Common myeloid progenitor, CD34-positive (primary cell): ENCODE results near the gene SLC16A11.

Source experiments
- CTCF ChIA-PET: fragments of 350-600 bp; sonication (Branson Sonifier 250); formaldehyde crosslinking; loops from one replicate; lab custom pipeline; 2021; ENCODE audit warnings: antibody characterized with exemption; lab: Charles Lee
- POLR2A ChIA-PET: fragments of 350-600 bp; sonication (Branson Sonifier 250); formaldehyde crosslinking; loops from one replicate; lab custom pipeline; 2021; ENCODE audit warnings: antibody characterized with exemption; lab: Charles Lee
- DNase-seq, 3 donors: peaks; one replicate each; pipeline versions ENCODE4 v3.0.0 to v3.0.0-alpha.2; 2013
- H3K27ac ChIP-seq, 2 experiments: 1 replicate in 1 of 2; 2 replicates in 1 of 2; pipeline ENCODE4 v1.7.0; 2013; ENCODE audit warnings: inconsistent platforms in 2 of 2, low read length in 2 of 2, mild to moderate bottlenecking in 2 of 2, low read depth in 1 of 2, moderate library complexity in 1 of 2; ENCODE audit not compliant: severe bottlenecking in 2 of 2, insufficient read depth in 1 of 2, poor library complexity in 1 of 2
- H3K27me3 ChIP-seq, 5 experiments: replicated peaks in 2 of 5; 1 replicate in 3 of 5; 2 replicates in 2 of 5; pipeline versions ENCODE4 v1.6.1 to v1.7.0; 2013; ENCODE audit warnings: low read length in 4 of 5, mild to moderate bottlenecking in 2 of 5, moderate library complexity in 2 of 5, inconsistent platforms in 1 of 5; ENCODE audit not compliant: insufficient read depth in 5 of 5, control insufficient read depth in 4 of 5
- H3K36me3 ChIP-seq, 4 experiments: 1 replicate in 2 of 4; 2 replicates in 2 of 4; pipeline versions ENCODE4 v1.6.1 to v1.7.0; 2013; ENCODE audit warnings: low read length in 3 of 4, control low read depth in 1 of 4, mild to moderate bottlenecking in 1 of 4; ENCODE audit not compliant: control insufficient read depth in 4 of 4, insufficient read depth in 4 of 4
- H3K4me1 ChIP-seq, 4 experiments: 1 replicate in 3 of 4; 2 replicates in 1 of 4; pipeline versions ENCODE4 v1.6.1 to v1.7.1; 2013; ENCODE audit warnings: low read length in 3 of 4, mild to moderate bottlenecking in 3 of 4, control low read depth in 1 of 4, inconsistent platforms in 1 of 4, moderate library complexity in 1 of 4; ENCODE audit not compliant: control insufficient read depth in 4 of 4, insufficient read depth in 4 of 4; ENCODE audit errors: control extremely low read depth in 1 of 4
- H3K4me3 ChIP-seq, 7 experiments: 1 replicate in 4 of 7; 2 replicates in 3 of 7; pipeline versions ENCODE4 v1.5.1 to v1.7.0; 2013; ENCODE audit warnings: mild to moderate bottlenecking in 7 of 7, low read length in 6 of 7, moderate library complexity in 6 of 7, inconsistent platforms in 2 of 7, low read depth in 2 of 7, control low read depth in 1 of 7; ENCODE audit not compliant: insufficient read depth in 4 of 7, control insufficient read depth in 1 of 7; ENCODE audit errors: extremely low read depth in 1 of 7
- H3K9me3 ChIP-seq, 5 experiments: 1 replicate in 4 of 5; 2 replicates in 1 of 5; pipeline versions ENCODE4 v1.6.1 to v1.7.1; 2013; ENCODE audit warnings: low read length in 4 of 5, mild to moderate bottlenecking in 2 of 5, inconsistent platforms in 1 of 5, low read depth in 1 of 5, moderate library complexity in 1 of 5; ENCODE audit not compliant: control insufficient read depth in 4 of 5, insufficient read depth in 2 of 5; ENCODE audit errors: control extremely low read depth in 1 of 5
- WGBS: methylation state at CpG from one replicate; pipeline ENCODE4 v1.1.5; 2013; ENCODE audit not compliant: insufficient coverage; 5-methylcytosine and 5-hydroxymethylcytosine counted together

Gene SLC16A11

GRCh38 chr17:7072406-7072805, 28.5 kb upstream of the SLC16A11 start:
- CTCF ChIA-PET = interaction anchor here (1.2 to 1.9 kb wide), 3 partner anchors 10 to 65 kb away, joined by 3 to 5 read pairs (median 4); no protein-coding TSS in a partner anchor

GRCh38 chr17:7070712-7071111, 26.8 kb upstream of the SLC16A11 start:
- ChIA-PET POLR2A (interaction anchor here (0.6 kb wide), 2 partner anchors 65 to 100 kb away, joined by 4 read pairs; no protein-coding TSS in a partner anchor), CTCF (no interaction called here)
- no peak overlapping the region for H3K27ac ChIP-seq
- no peaks in the 10 kb centered on the region for H3K27me3 ChIP-seq
- DNase-seq = no peak
- 100% methylated on average over 2 of the region's 3 CpGs for WGBS
- H3K36me3 ChIP-seq = no peaks in the 10 kb centered on the region
- H3K9me3 ChIP-seq = peaks cover 0 to 19% (median 4%) of the 10 kb centered on the region in 5 experiments
- H3K4me1 ChIP-seq = no peaks in the 10 kb centered on the region
- no peak overlapping the region for H3K4me3 ChIP-seq

More at GRCh38 chr17:7072406-7072805, 28.5 kb upstream of the SLC16A11 start:
- no peak overlapping the region for H3K4me3 ChIP-seq
- H3K9me3 ChIP-seq = peaks cover 0 to 16% (median 4%) of the 10 kb centered on the region in 5 experiments
- no peaks in the 10 kb centered on the region for H3K4me1 ChIP-seq
- 100% methylated on average over 1 of the region's 2 CpGs for WGBS
- peaks cover 0 to 3% (median 0%) of the 10 kb centered on the region in 5 experiments for H3K27me3 ChIP-seq
- H3K27ac ChIP-seq = no peak overlapping the region
- POLR2A ChIA-PET = no interaction called here
- no peaks in the 10 kb centered on the region for H3K36me3 ChIP-seq
- DNase-seq = no peak

- H3K4me1 ChIP-seq = no peaks in the 10 kb centered on the region
- H3K27ac ChIP-seq = no peak overlapping the region
- ChIA-PET CTCF (no interaction called here), POLR2A (no interaction called here)
- no peak for DNase-seq
- peaks cover 0 to 3% (median 0%) of the 10 kb centered on the region in 5 experiments for H3K27me3 ChIP-seq
- no peak overlapping the region for H3K4me3 ChIP-seq
- no peaks in the 10 kb centered on the region for H3K36me3 ChIP-seq
- no CpG with 5 or more reads among the region's 1 CpG for WGBS
- peaks cover 0 to 19% (median 4%) of the 10 kb centered on the region in 5 experiments for H3K9me3 ChIP-seq
Observed at GRCh38 chr17:7068268-7068667, 24.4 kb upstream of the SLC16A11 start.

GRCh38 chr17:7067198-7067597, 23.3 kb upstream of the SLC16A11 start:
- ChIA-PET CTCF (interaction anchor here (1.0 kb wide), 2 partner anchors 9 to 70 kb away, joined by 3 read pairs; no protein-coding TSS in a partner anchor), POLR2A (no interaction called here)
- peaks cover 0 to 3% (median 0%) of the 10 kb centered on the region in 5 experiments for H3K27me3 ChIP-seq
- H3K4me1 ChIP-seq = no peaks in the 10 kb centered on the region
- no peak overlapping the region for H3K4me3 ChIP-seq
- H3K9me3 ChIP-seq = peaks cover 0 to 19% (median 4%) of the 10 kb centered on the region in 5 experiments
- no peak for DNase-seq
- H3K36me3 ChIP-seq = no peaks in the 10 kb centered on the region
- 100% methylated on average over 1 of the region's 1 CpG for WGBS
- no peak overlapping the region for H3K27ac ChIP-seq

GRCh38 chr17:7064261-7064660, 20.4 kb upstream of the SLC16A11 start:
- no peaks in the 10 kb centered on the region for H3K36me3 ChIP-seq
- peaks cover 0 to 6% (median 0%) of the 10 kb centered on the region in 5 experiments for H3K27me3 ChIP-seq
- H3K9me3 ChIP-seq = peaks cover 0 to 19% (median 4%) of the 10 kb centered on the region in 5 experiments
- no peak for DNase-seq
- POLR2A ChIA-PET = no interaction called here
- no peak overlapping the region for H3K27ac ChIP-seq
- CTCF ChIA-PET = interaction anchor here (1.2 to 1.7 kb wide), 2 partner anchors 11 to 14 kb away, joined by 4 read pairs; no protein-coding TSS in a partner anchor
- H3K4me1 ChIP-seq = peaks cover 0 to 4% (median 3%) of the 10 kb centered on the region in 4 experiments
- 83% methylated on average over 3 of the region's 4 CpGs for WGBS
- H3K4me3 ChIP-seq = no peak overlapping the region

- peaks cover 0 to 4% (median 3%) of the 10 kb centered on the region in 4 experiments for H3K4me1 ChIP-seq
- no peak overlapping the region for H3K4me3 ChIP-seq
- CTCF ChIA-PET = interaction anchor here (1.1 to 1.7 kb wide), 3 partner anchors 9 to 15 kb away, joined by 4 to 6 read pairs (median 4); no protein-coding TSS in a partner anchor
- no peaks in the 10 kb centered on the region for H3K36me3 ChIP-seq
- no peak overlapping the region for H3K27ac ChIP-seq
- no peak for DNase-seq
- 94% methylated on average over 5 of the region's 6 CpGs for WGBS
- H3K27me3 ChIP-seq = peaks cover 0 to 6% (median 0%) of the 10 kb centered on the region in 5 experiments
- H3K9me3 ChIP-seq = peaks cover 0 to 13% (median 4%) of the 10 kb centered on the region in 5 experiments
- POLR2A ChIA-PET = no interaction called here
Observed at GRCh38 chr17:7063518-7064094, 19.7 kb upstream of the SLC16A11 start.
